ENCODE data around the gene LRRC52. TPM values are rescaled to one million over a fixed set of nuclear protein-coding genes. Genes with fewer than 3 reads are reported as not detected.
"Not testable (repeated sequence)": the region's sequence is repeated elsewhere in the genome, so short reads cannot be mapped to it uniquely, and the experiment has no call there.

Gene LRRC52
- total RNA-seq, 3 donors from 2014 or later = not detected

DNA sequence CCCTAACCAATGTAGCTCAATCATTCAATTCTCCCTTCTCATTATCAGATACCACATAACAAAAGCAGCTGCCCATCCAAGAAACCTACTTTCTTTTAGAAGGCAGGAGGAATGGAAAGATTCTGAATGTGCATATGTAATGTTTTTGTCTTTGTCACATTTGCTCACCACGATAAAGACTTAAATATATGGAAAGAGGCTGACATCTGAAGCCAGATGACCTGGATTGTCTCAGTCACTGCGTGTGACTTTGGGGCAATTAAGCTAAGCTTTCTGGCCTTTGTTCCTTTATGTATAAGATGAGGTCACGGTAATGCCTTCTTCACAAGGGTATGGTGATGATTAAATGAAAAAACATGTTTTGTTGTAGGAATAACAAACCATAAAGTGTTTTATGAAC is 42.6 kb downstream of the LRRC52 start:
- ATAC-seq = no peak

GRCh38 chr1:165591391-165591790 is 47.6 kb downstream of the LRRC52 start:
- H3K4me3 Mint-ChIP-seq; DNase-seq; H3K4me1 Mint-ChIP-seq (ENCODE audit: low read depth); ATAC-seq; H3K9me3 Mint-ChIP-seq; H3K36me3 Mint-ChIP-seq (ENCODE audit: insufficient read depth): not testable (repeated sequence)
- peaks cover 43% of the 10 kb centered on the region for H3K27me3 Mint-ChIP-seq (ENCODE audit: low read depth)

More for the DNA sequence above, 42.6 kb downstream of the LRRC52 start:
- Mint-ChIP-seq H3K9me3 (no peaks in the 10 kb centered on the region), H3K36me3 (ENCODE audit: insufficient read depth) (no peaks in the 10 kb centered on the region), H3K4me1 (ENCODE audit: low read depth) (no peaks in the 10 kb centered on the region), H3K4me3 (no peak overlapping the region), H3K27me3 (ENCODE audit: low read depth) (peaks cover 29% of the 10 kb centered on the region)
- DNase-seq = no peak

DNA sequence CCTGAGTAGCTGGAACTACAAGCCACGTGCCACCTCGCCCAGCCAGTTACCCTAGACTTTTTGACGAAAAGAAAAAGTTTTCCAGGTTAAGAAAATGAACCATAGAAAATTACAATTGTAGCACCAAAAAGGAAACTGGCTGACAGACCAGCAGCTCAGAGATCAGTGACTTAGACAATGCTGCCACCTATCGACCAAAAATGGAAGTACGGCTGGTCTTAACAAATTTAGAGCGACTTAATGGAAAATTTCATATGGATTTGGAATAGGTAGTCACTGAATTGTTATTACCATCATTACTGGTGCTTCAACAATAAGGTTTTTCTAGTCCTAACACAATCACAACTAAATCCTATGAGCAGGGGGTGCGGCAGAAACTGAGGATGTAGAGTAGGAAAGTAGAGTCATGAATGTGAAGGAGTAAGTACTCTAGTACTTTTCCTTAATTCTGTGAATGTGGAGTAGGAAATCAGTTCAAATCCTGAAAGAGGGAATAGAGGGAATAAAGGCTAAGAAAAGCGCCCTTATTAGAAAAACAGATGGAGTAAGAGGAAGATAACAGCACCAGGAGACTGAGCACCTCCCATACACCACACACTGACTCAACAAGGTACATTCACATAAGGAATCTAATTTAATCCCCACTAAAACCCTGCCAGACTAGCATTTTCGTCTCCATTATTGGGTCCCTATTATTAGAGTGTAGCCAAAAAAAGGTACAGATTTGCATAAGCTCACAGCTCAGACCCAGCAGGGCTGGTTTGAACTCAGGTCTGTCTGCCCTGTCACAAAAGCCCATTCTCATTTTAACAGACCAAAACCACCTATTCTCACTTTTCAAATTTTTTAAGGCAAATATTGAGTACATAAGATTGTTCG is 49.4 kb downstream of the LRRC52 start:
- Mint-ChIP-seq H3K27me3 (ENCODE audit: low read depth) (peaks cover 53% of the 10 kb centered on the region), H3K4me1 (ENCODE audit: low read depth) (peaks cover 17% of the 10 kb centered on the region), H3K9me3 (no peaks in the 10 kb centered on the region), H3K36me3 (ENCODE audit: insufficient read depth) (no peaks in the 10 kb centered on the region), H3K4me3 (no peak overlapping the region)
- ATAC-seq (peak; percentile 36 to 53), DNase-seq (peak; percentile 80)

- Mint-ChIP-seq H3K27me3 (ENCODE audit: low read depth) (peaks cover 44% of the 10 kb centered on the region), H3K36me3 (ENCODE audit: insufficient read depth) (no peaks in the 10 kb centered on the region), H3K4me3 (no peak overlapping the region), H3K4me1 (ENCODE audit: low read depth) (peaks cover 27% of the 10 kb centered on the region), H3K9me3 (no peaks in the 10 kb centered on the region)
- no peak for DNase-seq
- no peak for ATAC-seq
These were observed 51.6 kb downstream of the LRRC52 start for GRCh38 chr1:165595246-165595938.

DNA sequence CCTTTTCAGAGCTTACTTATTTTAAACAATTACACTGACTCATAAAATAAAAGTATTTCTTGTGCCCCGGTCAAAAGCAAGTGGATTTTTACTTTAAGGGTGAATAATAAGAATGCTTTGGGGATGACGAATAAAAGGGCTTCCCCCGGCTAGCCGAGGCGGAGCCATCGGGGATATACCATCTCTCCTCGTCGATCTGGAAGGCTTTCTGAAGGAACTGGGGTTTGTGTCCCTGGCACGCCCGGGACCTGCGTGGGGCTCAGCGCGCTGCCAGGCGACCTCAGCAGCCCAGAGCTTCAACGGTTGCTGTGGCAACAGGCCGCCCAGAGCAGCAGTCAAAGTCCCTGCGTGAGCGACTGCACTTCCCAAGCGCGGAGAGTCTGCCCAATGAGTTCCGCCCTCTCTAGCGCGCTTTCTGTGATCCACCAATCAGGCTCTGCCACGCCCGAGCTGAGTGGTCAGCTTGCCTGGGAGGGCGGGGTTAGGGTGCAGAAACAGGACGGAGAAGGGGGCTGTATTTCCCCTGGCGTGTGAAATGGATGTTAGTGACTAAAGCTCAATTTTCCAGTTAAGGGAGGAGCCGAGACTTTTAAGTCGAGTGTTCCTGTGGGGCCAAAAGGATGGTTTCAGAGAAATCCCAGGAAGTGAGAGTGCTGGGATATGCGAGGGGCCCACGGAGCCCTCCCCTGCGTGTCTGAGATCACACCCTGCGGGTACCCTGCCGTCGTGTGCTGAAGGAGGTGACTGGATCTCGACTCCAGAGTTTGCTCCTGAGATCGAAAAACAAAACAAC is 54.3 kb downstream of the LRRC52 start:
- peak; percentile 98 to 99 for ATAC-seq
- no peaks in the 10 kb centered on the region for H3K9me3 Mint-ChIP-seq

GRCh38 chr1:165598676-165599059 is 54.9 kb downstream of the LRRC52 start:
- Mint-ChIP-seq H3K27me3 (ENCODE audit: low read depth) (peaks cover 28% of the 10 kb centered on the region), H3K4me1 (ENCODE audit: low read depth) (peaks cover 28% of the 10 kb centered on the region), H3K4me3 (peak overlapping the region; percentile 89), H3K36me3 (ENCODE audit: insufficient read depth) (no peaks in the 10 kb centered on the region), H3K9me3 (no peaks in the 10 kb centered on the region)
- ATAC-seq (no peak), DNase-seq (no peak)

More for the DNA sequence above, 54.3 kb downstream of the LRRC52 start:
- Mint-ChIP-seq H3K27me3 (ENCODE audit: low read depth) (peaks cover 33% of the 10 kb centered on the region), H3K4me1 (ENCODE audit: low read depth) (peaks cover 28% of the 10 kb centered on the region), H3K36me3 (ENCODE audit: insufficient read depth) (no peaks in the 10 kb centered on the region), H3K4me3 (peak overlapping the region; percentile 89)
- peak; percentile 90 for DNase-seq

DNA sequence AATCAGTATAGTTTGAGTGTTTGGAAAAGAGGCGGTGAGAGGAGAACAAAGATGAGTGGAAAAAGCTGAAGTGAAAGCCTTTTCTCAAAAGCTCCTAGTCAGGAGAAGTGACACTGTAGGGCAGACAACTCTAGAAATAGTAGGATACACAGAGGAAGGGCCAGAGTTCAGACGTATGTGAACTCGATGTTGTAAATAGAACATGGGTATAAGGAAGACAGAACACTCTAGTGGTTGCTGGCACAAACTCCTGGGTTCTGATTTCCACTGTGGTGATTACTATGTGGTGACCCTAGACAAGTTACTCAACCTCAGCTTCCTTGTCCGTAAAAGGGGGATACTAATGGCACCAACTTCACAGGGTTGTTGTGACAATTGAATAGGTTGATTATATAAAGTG is 57.0 kb downstream of the LRRC52 start:
- peaks cover 17% of the 10 kb centered on the region for H3K27me3 Mint-ChIP-seq (ENCODE audit: low read depth)
- no peaks in the 10 kb centered on the region for H3K9me3 Mint-ChIP-seq
- ATAC-seq (no peak), DNase-seq (no peak)
- peaks cover 28% of the 10 kb centered on the region for H3K4me1 Mint-ChIP-seq (ENCODE audit: low read depth)
- no peaks in the 10 kb centered on the region for H3K36me3 Mint-ChIP-seq (ENCODE audit: insufficient read depth)
- no peak overlapping the region for H3K4me3 Mint-ChIP-seq

DNA sequence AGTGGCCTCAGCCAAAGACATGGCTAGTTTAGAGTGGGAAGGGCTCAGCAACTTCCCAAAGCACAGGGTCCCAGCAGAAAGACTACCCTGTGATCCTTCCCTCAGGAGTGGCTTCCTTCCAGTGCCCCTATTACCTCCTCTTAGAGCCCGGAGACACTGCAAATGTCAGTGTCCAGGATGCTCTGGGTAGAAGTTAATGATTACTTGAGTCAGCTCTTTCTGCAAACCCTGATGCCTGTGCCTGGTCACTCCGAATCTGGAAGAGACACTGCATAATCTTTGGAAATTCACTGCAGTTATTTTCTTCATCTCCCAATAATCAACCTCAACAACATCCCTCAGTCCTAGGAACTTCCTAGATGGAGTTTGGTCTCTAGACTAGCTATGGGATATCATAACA is 60.0 kb downstream of the LRRC52 start:
- no peaks in the 10 kb centered on the region for H3K36me3 Mint-ChIP-seq (ENCODE audit: insufficient read depth)
- peaks cover 9% of the 10 kb centered on the region for H3K4me1 Mint-ChIP-seq (ENCODE audit: low read depth)
- no peaks in the 10 kb centered on the region for H3K9me3 Mint-ChIP-seq
- DNase-seq (no peak), ATAC-seq (no peak)
- H3K4me3 Mint-ChIP-seq = no peak overlapping the region
- peaks cover 5% of the 10 kb centered on the region for H3K27me3 Mint-ChIP-seq (ENCODE audit: low read depth)

DNA sequence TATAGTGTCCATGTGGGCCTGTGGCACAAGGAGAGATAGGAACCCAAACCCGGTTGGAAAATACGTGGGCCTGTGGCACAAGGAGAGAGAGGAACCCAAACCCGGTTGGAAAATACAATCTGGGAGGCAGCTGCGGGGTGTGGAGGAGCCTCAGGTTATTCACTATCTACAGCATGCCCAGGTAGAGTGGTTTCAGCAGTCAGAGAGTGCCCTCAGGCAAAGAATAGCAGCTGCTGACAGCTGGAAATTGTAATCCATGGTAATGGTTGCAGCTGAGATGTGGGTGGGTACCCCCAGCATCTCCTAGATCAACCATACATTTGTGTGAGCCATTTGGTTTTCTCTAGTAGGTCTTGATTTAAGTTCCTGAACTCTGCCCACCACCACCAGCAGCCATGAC is 61.4 kb downstream of the LRRC52 start:
- no peak for ATAC-seq
- Mint-ChIP-seq H3K36me3 (ENCODE audit: insufficient read depth) (no peaks in the 10 kb centered on the region), H3K4me1 (ENCODE audit: low read depth) (peaks cover 5% of the 10 kb centered on the region), H3K27me3 (ENCODE audit: low read depth) (peaks cover 9% of the 10 kb centered on the region), H3K9me3 (no peaks in the 10 kb centered on the region), H3K4me3 (no peak overlapping the region)
- DNase-seq = no peak

- not testable (repeated sequence) for DNase-seq; ATAC-seq; H3K9me3 Mint-ChIP-seq; H3K4me3 Mint-ChIP-seq; H3K4me1 Mint-ChIP-seq (ENCODE audit: low read depth); H3K36me3 Mint-ChIP-seq (ENCODE audit: insufficient read depth)
- peaks cover 17% of the 10 kb centered on the region for H3K27me3 Mint-ChIP-seq (ENCODE audit: low read depth)
These were observed 62.9 kb downstream of the LRRC52 start for GRCh38 chr1:165606676-165607075.

DNA sequence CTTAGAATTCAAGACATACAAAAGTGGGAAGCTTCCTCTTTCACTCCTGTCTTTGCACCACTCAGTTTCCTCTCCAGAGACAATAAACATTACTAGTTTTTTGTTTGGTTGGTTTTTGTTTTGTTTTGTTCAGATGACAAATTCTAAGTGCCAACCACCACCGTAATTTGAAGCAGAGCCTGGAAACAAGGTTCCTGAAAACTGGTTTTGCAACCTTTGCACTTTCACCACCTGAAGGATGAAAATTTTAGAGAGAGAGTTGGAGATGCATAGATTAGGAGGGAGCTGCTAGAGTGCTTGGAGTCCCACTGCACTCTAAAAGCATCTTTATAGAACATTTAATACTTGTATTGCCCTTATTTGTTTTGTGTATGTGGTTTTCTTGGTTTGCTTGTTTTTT is 67.1 kb downstream of the LRRC52 start:
- ATAC-seq = no peak
- Mint-ChIP-seq H3K27me3 (ENCODE audit: low read depth) (peaks cover 22% of the 10 kb centered on the region), H3K36me3 (ENCODE audit: insufficient read depth) (no peaks in the 10 kb centered on the region)

DNA sequence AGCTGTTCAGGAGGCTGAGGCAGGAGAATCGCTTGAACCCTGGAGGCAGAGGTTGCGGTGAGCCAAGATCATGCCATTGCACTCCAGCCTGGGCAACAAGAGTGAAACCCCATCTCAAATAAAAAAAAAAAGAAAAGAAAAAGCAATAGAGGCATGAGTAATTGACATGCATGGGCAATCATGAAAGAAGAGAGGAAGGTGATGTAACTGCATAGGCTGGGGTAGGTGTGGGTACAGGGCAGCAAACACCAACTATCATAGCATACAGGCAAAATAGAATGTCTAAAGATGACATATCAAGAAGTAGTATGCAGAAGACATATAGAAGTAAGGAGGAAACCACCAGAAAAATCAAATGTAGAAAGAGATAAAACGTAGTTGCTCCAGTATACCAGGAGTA is 68.3 kb downstream of the LRRC52 start:
- Mint-ChIP-seq H3K4me3 (no peak overlapping the region), H3K4me1 (ENCODE audit: low read depth) (no peaks in the 10 kb centered on the region), H3K9me3 (peaks cover 4% of the 10 kb centered on the region), H3K36me3 (ENCODE audit: insufficient read depth) (no peaks in the 10 kb centered on the region), H3K27me3 (ENCODE audit: low read depth) (peaks cover 22% of the 10 kb centered on the region)
- ATAC-seq = no peak
- no peak for DNase-seq

More for the DNA sequence above, 67.1 kb downstream of the LRRC52 start:
- Mint-ChIP-seq H3K4me1 (ENCODE audit: low read depth) (no peaks in the 10 kb centered on the region), H3K9me3 (peaks cover 4% of the 10 kb centered on the region), H3K4me3 (no peak overlapping the region)
- DNase-seq = no peak
